Stimulated activated CD8-positive, alpha-beta memory T cell treated with anti-CD3 and anti-CD28 coated beads, Interleukin-12 subunit alpha, Interleukin-12 subunit beta, amount 100 ng/mL, for 24 hours (primary cell): Measurements from ENCODE around the gene MARCHF7.

Source experiments
- DNase-seq: peaks from one replicate; pipeline ENCODE4 v3.0.0-alpha.2; 2020; ENCODE audit errors: extremely low read depth

MARCHF7 gene

GRCh38 chr2:159762075-159762474 is 49.8 kb downstream of the MARCHF7 start:
- DNase-seq = no peak
